SK-N-SH (cell line): Measurements from ENCODE around the gene MLLT6. TPM values are rescaled to one million over a fixed set of nuclear protein-coding genes. Genes with fewer than 3 reads are reported as not detected.

Experiments used
- CTCF ChIA-PET: fragments of 300-600, 350-600 bp; formaldehyde crosslinking; extraction: SDS; loops from one replicate; lab custom pipeline; 2021; lab: Yijun Ruan, JAX
- POLR2A ChIA-PET: fragments of 350-600 bp; sonication (Branson Sonifier 250); formaldehyde crosslinking; extraction: SDS; loops from one replicate; lab custom pipeline; 2020; ENCODE audit warnings: antibody characterized with exemption, inconsistent platforms; lab: Yijun Ruan, JAX
- DNase-seq: peaks from one replicate; pipeline ENCODE4 v3.0.0; 2012
- H2AFZ ChIP-seq: fragments of 200-600 bp; sonication (generic); 2 replicates; pipeline ENCODE4 v1.8.1; 2016; ENCODE audit warnings: antibody characterized with exemption, mild to moderate bottlenecking, low read depth
- H3F3A ChIP-seq: fragments of 200-600 bp; sonication (generic); replicated peaks from 2 replicates; pipeline ENCODE3; 2016; ENCODE audit warnings: antibody characterized with exemption, mild to moderate bottlenecking; ENCODE audit not compliant: insufficient read depth
- H3K27ac ChIP-seq, 2 experiments: fragments of 200-500 bp in 1 of 2; fragments of 200-600 bp in 1 of 2; sonication (Bioruptor generic) in 1 of 2; sonication (generic), shearing (Covaris generic) in 1 of 2; 2 replicates each; pipeline versions ENCODE4 v1.5.1 to v1.6.1; 2014 to 2016; ENCODE audit warnings: low read depth in 2 of 2, inconsistent platforms in 1 of 2, low read length in 1 of 2, mild to moderate bottlenecking in 1 of 2, mixed read lengths in 1 of 2
- H3K27me3 ChIP-seq: fragments of 200-600 bp; sonication (generic), shearing (Covaris generic); 2 replicates; pipeline ENCODE4 v1.6.1; 2016; ENCODE audit warnings: mixed run types; ENCODE audit not compliant: insufficient read depth
- H3K36me3 ChIP-seq, 2 experiments: fragments of 200-500 bp in 1 of 2; fragments of 200-600 bp in 1 of 2; sonication (Bioruptor generic) in 1 of 2; sonication (generic) in 1 of 2; replicated peaks in 1 of 2; 2 replicates each; pipeline versions ENCODE3 to v1.5.1; 2014 to 2016; ENCODE audit warnings: low read length in 1 of 2, mild to moderate bottlenecking in 1 of 2; ENCODE audit not compliant: insufficient read depth in 2 of 2, control insufficient read depth in 1 of 2
- H3K4me1 ChIP-seq, 2 experiments: fragments of 200-500 bp in 1 of 2; fragments of 200-600 bp in 1 of 2; sonication (Bioruptor generic) in 1 of 2; sonication (generic), shearing (Covaris generic) in 1 of 2; 2 replicates each; pipeline versions ENCODE4 v1.5.1 to v1.6.1; 2014 to 2016; ENCODE audit warnings: low read depth in 1 of 2, low read length in 1 of 2, mixed run types in 1 of 2; ENCODE audit not compliant: insufficient read depth in 2 of 2, control insufficient read depth in 1 of 2
- H3K4me2 ChIP-seq: fragments of 200-600 bp; sonication (generic), shearing (Covaris generic); 2 replicates; pipeline ENCODE4 v1.6.1; 2017; ENCODE audit warnings: mixed run types
- H3K4me3 ChIP-seq, 2 experiments: fragments of 200-500 bp in 1 of 2; fragments of 200-600 bp in 1 of 2; sonication (Bioruptor generic) in 1 of 2; sonication (generic), shearing (Covaris generic) in 1 of 2; 2 replicates each; pipeline versions ENCODE4 v1.5.1 to v1.8.1; 2014 to 2016; ENCODE audit warnings: low read depth in 2 of 2, inconsistent platforms in 1 of 2, low read length in 1 of 2, mild to moderate bottlenecking in 1 of 2, mixed read lengths in 1 of 2, moderate library complexity in 1 of 2
- H3K79me2 ChIP-seq: fragments of 200-600 bp; sonication (generic); 2 replicates; pipeline ENCODE4 v1.8.1; 2017; ENCODE audit warnings: mild to moderate bottlenecking; ENCODE audit not compliant: insufficient read depth
- H3K9ac ChIP-seq: fragments of 200-600 bp; sonication (generic); 2 replicates; pipeline ENCODE4 v1.6.1; 2017; ENCODE audit warnings: mixed run types
- H3K9me2 ChIP-seq: fragments of 200-600 bp; sonication (generic); 2 replicates; pipeline ENCODE4 v1.6.1; 2017; ENCODE audit warnings: mixed run types
- H3K9me3 ChIP-seq: fragments of 200-600 bp; sonication (generic); 2 replicates; pipeline ENCODE4 v1.6.1; 2017; ENCODE audit warnings: mixed run types, mild to moderate bottlenecking, moderate library complexity
- H4K20me1 ChIP-seq: fragments of 200-600 bp; sonication (generic); 2 replicates; pipeline ENCODE4 v1.6.1; 2017; ENCODE audit warnings: mild to moderate bottlenecking, mixed run types; ENCODE audit not compliant: insufficient read depth
- EP300 ChIP-seq, 2 experiments: IDR thresholded peaks; 2 replicates each; pipeline versions ENCODE4 v1.4.0 to v1.6.1; 2012; ENCODE audit warnings: borderline replicate concordance in 1 of 2, low read depth in 1 of 2, low read length in 1 of 2
- FOXJ3 ChIP-seq: sonication (generic); formaldehyde crosslinking; IDR thresholded peaks from 2 replicates; pipeline ENCODE4 v1.5.1; 2020; ENCODE audit warnings: mild to moderate bottlenecking, missing genetic modification reagents
- JUND ChIP-seq: IDR thresholded peaks from 2 replicates; pipeline ENCODE4 v1.4.0; 2012
- MXI1 ChIP-seq: IDR thresholded peaks from 2 replicates; pipeline ENCODE4 v1.6.1; 2012; ENCODE audit warnings: mild to moderate bottlenecking, low read depth, low read length, improper control_type of control experiment
- NFIC ChIP-seq: IDR thresholded peaks from 2 replicates; pipeline ENCODE4 v1.4.0; 2012; ENCODE audit warnings: borderline replicate concordance
- NRF1 ChIP-seq: IDR thresholded peaks from 2 replicates; pipeline ENCODE4 v1.6.1; 2012; ENCODE audit warnings: low read depth, mild to moderate bottlenecking, low read length
- POLR2AphosphoS5 ChIP-seq: IDR thresholded peaks from 2 replicates; pipeline ENCODE4 v1.6.1; 2012; ENCODE audit warnings: low read depth, low read length
- RAD21 ChIP-seq: IDR thresholded peaks from 2 replicates; pipeline ENCODE4 v1.6.1; 2012; ENCODE audit warnings: mild to moderate bottlenecking, low read length
- RCOR1 ChIP-seq: fragments of 150-350 bp; IDR thresholded peaks from 2 replicates; pipeline ENCODE4 v1.6.1; 2017; ENCODE audit warnings: antibody characterized with exemption, low read length
- RFX5 ChIP-seq: IDR thresholded peaks from 2 replicates; pipeline ENCODE4 v1.6.1; 2012; ENCODE audit warnings: mild to moderate bottlenecking, improper control_type of control experiment, low read length
- RXRA ChIP-seq: IDR thresholded peaks from 2 replicates; pipeline ENCODE4 v1.4.0; 2012; ENCODE audit warnings: low read depth, mild to moderate bottlenecking, borderline replicate concordance
- TCF12 ChIP-seq: IDR thresholded peaks from 2 replicates; pipeline ENCODE4 v1.4.0; 2012
- TEAD4 ChIP-seq: IDR thresholded peaks from 2 replicates; pipeline ENCODE4 v1.4.0; 2012; ENCODE audit warnings: mild to moderate bottlenecking, borderline replicate concordance; ENCODE audit not compliant: insufficient read depth
- YY1 ChIP-seq: IDR thresholded peaks from 2 replicates; pipeline ENCODE4 v1.4.0; 2012; ENCODE audit warnings: low read depth, mild to moderate bottlenecking
- WGBS: methylation state at CpG from one replicate; pipeline ENCODE4 v1.1.6; 2017; ENCODE audit warnings: low lambda C conversion rate; 5-methylcytosine and 5-hydroxymethylcytosine counted together
- polyA plus RNA-seq, 3 experiments: library from polyadenylated mRNA; depleted of rRNA; stranded (reverse); fragments of >200 nt; gene quantifications; 2 replicates each; pipeline ENCODE4 v1.2.3, GENCODE V29; 2012
- TF ChIP-seq, protein P1 (sequence below): fragments of 150-350 bp; IDR thresholded peaks from 2 replicates; pipeline ENCODE4 v1.6.1; 2017; ENCODE audit warnings: antibody characterized with exemption, low read length, low read depth, borderline replicate concordance
- TF ChIP-seq, protein P2 (sequence below): IDR thresholded peaks from 2 replicates; pipeline ENCODE4 v1.4.0; 2012; ENCODE audit warnings: low read depth, borderline replicate concordance
- TF ChIP-seq, protein P3 (sequence below): fragments of 200-600 bp; sonication (generic); IDR thresholded peaks from 2 replicates; pipeline ENCODE4 v1.6.1; 2017; ENCODE audit warnings: antibody characterized with exemption, mild to moderate bottlenecking, moderate library complexity
- TF ChIP-seq, protein P4 (sequence below): IDR thresholded peaks from 2 replicates; pipeline ENCODE4 v1.4.0; 2012; ENCODE audit warnings: low read depth, borderline replicate concordance
- TF ChIP-seq, protein P5 (sequence below): IDR thresholded peaks from 2 replicates; pipeline ENCODE4 v1.6.1; 2012; ENCODE audit warnings: mild to moderate bottlenecking, low read depth, low read length, moderate library complexity

Gene MLLT6
- polyA plus RNA-seq, 1 of the 3 experiments (the other 2 are of a cell fraction), result 41.5 TPM

DNA sequence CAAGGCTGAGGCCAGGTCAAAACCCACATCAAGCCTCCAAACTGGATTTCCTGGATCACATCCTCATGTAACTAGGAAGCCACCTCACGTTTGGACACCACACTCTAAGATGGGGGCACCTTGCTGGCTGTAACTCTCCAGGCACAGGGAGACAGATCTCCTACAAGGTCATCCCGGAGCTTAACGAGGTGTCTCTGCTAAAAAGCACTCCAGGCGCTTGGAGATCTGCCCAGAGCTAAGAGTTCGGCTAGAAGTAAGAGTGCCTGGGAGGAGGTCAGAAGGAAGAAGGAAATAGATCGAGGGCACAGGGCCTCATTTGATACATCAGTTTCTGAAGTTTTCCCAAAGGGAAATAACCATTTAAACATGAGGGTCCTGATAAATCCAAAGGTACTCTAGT is 63.3 kb downstream of the MLLT6 start:
- CTCF ChIA-PET, result interaction anchor here (1.4 kb wide), 1 partner anchor 34 kb away, joined by 4 read pairs; no protein-coding TSS in a partner anchor

More for the DNA sequence above, 63.3 kb downstream of the MLLT6 start:
- no peaks in the 10 kb centered on the region for H3K9me2 ChIP-seq
- peaks cover 25% of the 10 kb centered on the region for H3F3A ChIP-seq
- TF ChIP-seq, protein P1, sequence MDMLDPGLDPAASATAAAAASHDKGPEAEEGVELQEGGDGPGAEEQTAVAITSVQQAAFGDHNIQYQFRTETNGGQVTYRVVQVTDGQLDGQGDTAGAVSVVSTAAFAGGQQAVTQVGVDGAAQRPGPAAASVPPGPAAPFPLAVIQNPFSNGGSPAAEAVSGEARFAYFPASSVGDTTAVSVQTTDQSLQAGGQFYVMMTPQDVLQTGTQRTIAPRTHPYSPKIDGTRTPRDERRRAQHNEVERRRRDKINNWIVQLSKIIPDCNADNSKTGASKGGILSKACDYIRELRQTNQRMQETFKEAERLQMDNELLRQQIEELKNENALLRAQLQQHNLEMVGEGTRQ, result no peak
- TF ChIP-seq, protein P2, sequence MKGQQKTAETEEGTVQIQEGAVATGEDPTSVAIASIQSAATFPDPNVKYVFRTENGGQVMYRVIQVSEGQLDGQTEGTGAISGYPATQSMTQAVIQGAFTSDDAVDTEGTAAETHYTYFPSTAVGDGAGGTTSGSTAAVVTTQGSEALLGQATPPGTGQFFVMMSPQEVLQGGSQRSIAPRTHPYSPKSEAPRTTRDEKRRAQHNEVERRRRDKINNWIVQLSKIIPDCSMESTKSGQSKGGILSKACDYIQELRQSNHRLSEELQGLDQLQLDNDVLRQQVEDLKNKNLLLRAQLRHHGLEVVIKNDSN, result no peak
- TF ChIP-seq, protein P3, sequence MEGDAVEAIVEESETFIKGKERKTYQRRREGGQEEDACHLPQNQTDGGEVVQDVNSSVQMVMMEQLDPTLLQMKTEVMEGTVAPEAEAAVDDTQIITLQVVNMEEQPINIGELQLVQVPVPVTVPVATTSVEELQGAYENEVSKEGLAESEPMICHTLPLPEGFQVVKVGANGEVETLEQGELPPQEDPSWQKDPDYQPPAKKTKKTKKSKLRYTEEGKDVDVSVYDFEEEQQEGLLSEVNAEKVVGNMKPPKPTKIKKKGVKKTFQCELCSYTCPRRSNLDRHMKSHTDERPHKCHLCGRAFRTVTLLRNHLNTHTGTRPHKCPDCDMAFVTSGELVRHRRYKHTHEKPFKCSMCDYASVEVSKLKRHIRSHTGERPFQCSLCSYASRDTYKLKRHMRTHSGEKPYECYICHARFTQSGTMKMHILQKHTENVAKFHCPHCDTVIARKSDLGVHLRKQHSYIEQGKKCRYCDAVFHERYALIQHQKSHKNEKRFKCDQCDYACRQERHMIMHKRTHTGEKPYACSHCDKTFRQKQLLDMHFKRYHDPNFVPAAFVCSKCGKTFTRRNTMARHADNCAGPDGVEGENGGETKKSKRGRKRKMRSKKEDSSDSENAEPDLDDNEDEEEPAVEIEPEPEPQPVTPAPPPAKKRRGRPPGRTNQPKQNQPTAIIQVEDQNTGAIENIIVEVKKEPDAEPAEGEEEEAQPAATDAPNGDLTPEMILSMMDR, result no peak
- TF ChIP-seq MXI1 (no peak), NRF1 (no peak), NFIC (no peak), RCOR1 (no peak), EP300 (IDR thresholded peaks at IDR 0.05; ENCODE audit: borderline replicate concordance in 1 of 2, low read depth in 1 of 2, low read length in 1 of 2) (no peak), TEAD4 (no peak), JUND (no peak), TCF12 (no peak), RAD21 (no peak), YY1 (no peak), RXRA (no peak), POLR2AphosphoS5 (no peak), RFX5 (no peak), FOXJ3 (CRISPR knock-in tag) (no peak)
- TF ChIP-seq, protein P4, sequence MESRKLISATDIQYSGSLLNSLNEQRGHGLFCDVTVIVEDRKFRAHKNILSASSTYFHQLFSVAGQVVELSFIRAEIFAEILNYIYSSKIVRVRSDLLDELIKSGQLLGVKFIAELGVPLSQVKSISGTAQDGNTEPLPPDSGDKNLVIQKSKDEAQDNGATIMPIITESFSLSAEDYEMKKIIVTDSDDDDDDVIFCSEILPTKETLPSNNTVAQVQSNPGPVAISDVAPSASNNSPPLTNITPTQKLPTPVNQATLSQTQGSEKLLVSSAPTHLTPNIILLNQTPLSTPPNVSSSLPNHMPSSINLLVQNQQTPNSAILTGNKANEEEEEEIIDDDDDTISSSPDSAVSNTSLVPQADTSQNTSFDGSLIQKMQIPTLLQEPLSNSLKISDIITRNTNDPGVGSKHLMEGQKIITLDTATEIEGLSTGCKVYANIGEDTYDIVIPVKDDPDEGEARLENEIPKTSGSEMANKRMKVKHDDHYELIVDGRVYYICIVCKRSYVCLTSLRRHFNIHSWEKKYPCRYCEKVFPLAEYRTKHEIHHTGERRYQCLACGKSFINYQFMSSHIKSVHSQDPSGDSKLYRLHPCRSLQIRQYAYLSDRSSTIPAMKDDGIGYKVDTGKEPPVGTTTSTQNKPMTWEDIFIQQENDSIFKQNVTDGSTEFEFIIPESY, result no peak
- TF ChIP-seq, protein P5, sequence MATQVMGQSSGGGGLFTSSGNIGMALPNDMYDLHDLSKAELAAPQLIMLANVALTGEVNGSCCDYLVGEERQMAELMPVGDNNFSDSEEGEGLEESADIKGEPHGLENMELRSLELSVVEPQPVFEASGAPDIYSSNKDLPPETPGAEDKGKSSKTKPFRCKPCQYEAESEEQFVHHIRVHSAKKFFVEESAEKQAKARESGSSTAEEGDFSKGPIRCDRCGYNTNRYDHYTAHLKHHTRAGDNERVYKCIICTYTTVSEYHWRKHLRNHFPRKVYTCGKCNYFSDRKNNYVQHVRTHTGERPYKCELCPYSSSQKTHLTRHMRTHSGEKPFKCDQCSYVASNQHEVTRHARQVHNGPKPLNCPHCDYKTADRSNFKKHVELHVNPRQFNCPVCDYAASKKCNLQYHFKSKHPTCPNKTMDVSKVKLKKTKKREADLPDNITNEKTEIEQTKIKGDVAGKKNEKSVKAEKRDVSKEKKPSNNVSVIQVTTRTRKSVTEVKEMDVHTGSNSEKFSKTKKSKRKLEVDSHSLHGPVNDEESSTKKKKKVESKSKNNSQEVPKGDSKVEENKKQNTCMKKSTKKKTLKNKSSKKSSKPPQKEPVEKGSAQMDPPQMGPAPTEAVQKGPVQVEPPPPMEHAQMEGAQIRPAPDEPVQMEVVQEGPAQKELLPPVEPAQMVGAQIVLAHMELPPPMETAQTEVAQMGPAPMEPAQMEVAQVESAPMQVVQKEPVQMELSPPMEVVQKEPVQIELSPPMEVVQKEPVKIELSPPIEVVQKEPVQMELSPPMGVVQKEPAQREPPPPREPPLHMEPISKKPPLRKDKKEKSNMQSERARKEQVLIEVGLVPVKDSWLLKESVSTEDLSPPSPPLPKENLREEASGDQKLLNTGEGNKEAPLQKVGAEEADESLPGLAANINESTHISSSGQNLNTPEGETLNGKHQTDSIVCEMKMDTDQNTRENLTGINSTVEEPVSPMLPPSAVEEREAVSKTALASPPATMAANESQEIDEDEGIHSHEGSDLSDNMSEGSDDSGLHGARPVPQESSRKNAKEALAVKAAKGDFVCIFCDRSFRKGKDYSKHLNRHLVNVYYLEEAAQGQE, result no peak
- TF ChIP-seq, all 33 proteins: peak for 0
- Histone ChIP-seq H3K9ac (no peak overlapping the region), H3K27me3 (no peaks in the 10 kb centered on the region), H4K20me1 (peaks cover 8% of the 10 kb centered on the region; the same call in 1 of the 2 replicates), H2AFZ (no peak overlapping the region), H3K4me1 (no peaks in the 10 kb centered on the region; a peak in 1 of 4 replicates), H3K4me2 (no peak overlapping the region), H3K4me3 (no peak overlapping the region), H3K79me2 (no peaks in the 10 kb centered on the region), H3K9me3 (no peaks in the 10 kb centered on the region), H3K36me3 (peaks cover 71 to 86% of the 10 kb centered on the region in 2 experiments), H3K27ac (no peak overlapping the region; a peak in 1 of 4 replicates)
- DNase-seq, result no peak
- 70% methylated on average over 5 of the region's 6 CpGs for WGBS
- POLR2A ChIA-PET, result no interaction called here
